HepG2 (cell line): ENCODE results near the gene USP40. TPM values are rescaled to one million over a fixed set of nuclear protein-coding genes. Genes with fewer than 3 reads are reported as not detected.

Experiments
- AKNA ChIP-seq: sonication (generic); formaldehyde crosslinking; IDR thresholded peaks from 2 replicates; pipeline ENCODE4 v1.4.0; 2020; ENCODE audit warnings: missing genetic modification reagents, borderline replicate concordance
- FOSL1 ChIP-seq: sonication (generic); formaldehyde crosslinking; IDR thresholded peaks from 2 replicates; pipeline ENCODE4 v1.9.0; 2021; ENCODE audit warnings: missing genetic modification reagents, borderline replicate concordance
- KAT7 ChIP-seq: IDR thresholded peaks from 2 replicates; pipeline ENCODE4 v1.6.1; 2018; ENCODE audit warnings: borderline replicate concordance, missing compliant biosample characterization
- MTA1 ChIP-seq: sonication (generic); formaldehyde crosslinking; IDR thresholded peaks from 2 replicates; pipeline ENCODE4 v1.4.0; 2020; ENCODE audit warnings: missing genetic modification reagents, mild to moderate bottlenecking, borderline replicate concordance
- POLR2AphosphoS5 ChIP-seq: IDR thresholded peaks from 2 replicates; pipeline ENCODE4 v1.6.1; 2012; ENCODE audit warnings: low read depth, low read length
- REPIN1 ChIP-seq: sonication (generic); formaldehyde crosslinking; IDR thresholded peaks from 2 replicates; pipeline ENCODE4 v1.8.0; 2022; ENCODE audit warnings: missing genetic modification reagents, low read depth, mild to moderate bottlenecking, borderline replicate concordance
- RNF2 ChIP-seq: fragments of 450-650 bp; conservative IDR thresholded peaks from 2 replicates; pipeline ENCODE4 v1.6.1; 2016; ENCODE audit warnings: low read depth
- THAP9 ChIP-seq: sonication (generic); formaldehyde crosslinking; IDR thresholded peaks from 2 replicates; pipeline ENCODE4; 2020; ENCODE audit warnings: missing genetic modification reagents, mild to moderate bottlenecking, borderline replicate concordance
- XBP1 ChIP-seq: sonication (generic); formaldehyde crosslinking; IDR thresholded peaks from 2 replicates; pipeline ENCODE4 v1.5.0; 2020; ENCODE audit warnings: missing genetic modification reagents
- ZFP91 ChIP-seq: sonication (generic); formaldehyde crosslinking; IDR thresholded peaks from 2 replicates; pipeline ENCODE4 v1.9.0; 2022; ENCODE audit warnings: missing genetic modification reagents, mild to moderate bottlenecking, borderline replicate concordance
- ZNF550 ChIP-seq: sonication (generic); formaldehyde crosslinking; IDR thresholded peaks from 2 replicates; pipeline ENCODE4 v1.4.0; 2020; ENCODE audit warnings: mild to moderate bottlenecking, missing genetic modification reagents, borderline replicate concordance
- ZNF629 ChIP-seq: sonication (generic); formaldehyde crosslinking; conservative IDR thresholded peaks from 2 replicates; pipeline ENCODE4 v1.5.0; 2020; ENCODE audit warnings: missing genetic modification reagents
- polyA plus RNA-seq, 8 experiments: library from polyadenylated mRNA; depleted of rRNA in 3 of 8; stranded (reverse) in 7 of 8; unstranded in 1 of 8; fragments of >200 nt; fragmentation: Illumina TruSeq in 4 of 8; extraction: Trizol in 4 of 8; gene quantifications; 2 replicates each; pipeline versions ENCODE4 v1.2.1 to v1.2.3, GENCODE V29; 2011 to 2016; ENCODE audit warnings: low read depth in 4 of 8, missing spikeins in 1 of 8, mixed read lengths in 1 of 8; ENCODE audit not compliant: insufficient read depth in 1 of 8
- total RNA-seq, 5 experiments: library from RNA; depleted of rRNA; stranded (reverse); fragments of >200 nt; fragmentation: Illumina TruSeq; extraction: Trizol; gene quantifications; 2 replicates each; pipeline ENCODE4 v1.2.3, GENCODE V29; 2016; ENCODE audit warnings: low read depth in 1 of 5
- TF ChIP-seq, protein P1 (sequence below): sonication (generic); formaldehyde crosslinking; IDR thresholded peaks from 2 replicates; pipeline ENCODE4 v1.8.0; 2022; ENCODE audit warnings: mild to moderate bottlenecking, missing genetic modification reagents, borderline replicate concordance
- TF ChIP-seq, protein P2 (sequence below): sonication (generic); formaldehyde crosslinking; IDR thresholded peaks from 2 replicates; pipeline ENCODE4 v1.8.1; 2023; ENCODE audit warnings: missing genetic modification reagents, inconsistent platforms, borderline replicate concordance

Gene USP40
- total and polyA plus RNA-seq, 2 of the 13 experiments (the other 11 are each of a cell fraction or from before 2014, with no cell fraction given), result 41.0 to 46.3 TPM

DNA sequence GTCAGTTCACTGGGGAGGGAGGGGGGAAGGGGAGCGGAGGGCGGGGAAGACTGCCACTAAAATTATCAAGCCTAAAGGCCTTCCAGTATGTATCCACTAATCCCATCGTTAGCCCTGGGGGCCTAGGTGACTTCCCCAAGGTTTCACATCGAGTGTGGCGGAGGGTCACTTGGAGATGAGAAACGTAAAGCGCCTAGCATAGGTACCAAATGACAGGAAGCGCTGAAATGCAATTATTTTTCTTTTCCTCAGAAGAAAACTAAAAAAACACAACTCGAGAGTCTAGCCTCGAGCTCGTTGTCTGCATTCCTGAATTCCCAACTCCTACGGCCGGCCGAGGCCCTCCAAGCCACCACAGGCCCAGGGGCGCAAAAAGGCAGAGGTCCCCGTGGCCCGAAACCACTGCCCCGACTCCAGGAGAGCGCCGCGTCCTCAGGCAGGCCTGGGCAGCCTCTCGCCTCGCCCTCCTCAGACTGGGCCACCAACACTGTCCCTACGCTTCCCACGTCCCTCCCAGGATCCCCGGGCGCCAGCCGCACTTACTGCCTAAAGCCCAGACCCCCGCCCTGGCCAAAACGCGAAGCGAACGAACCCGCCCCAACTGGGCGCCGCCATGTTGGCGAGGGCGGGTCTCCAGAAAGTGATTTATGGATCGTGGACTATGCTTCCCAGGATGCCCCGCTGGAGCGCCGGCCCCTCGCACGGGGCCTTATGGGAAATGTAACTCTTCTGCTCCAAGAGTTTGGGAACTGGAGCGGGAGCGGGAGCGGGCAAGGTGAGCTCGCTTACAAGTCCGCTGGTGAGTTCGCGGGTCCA lies at the start of gene USP40 (continued):
- TF ChIP-seq THAP9 (CRISPR knock-in tag), result peak; percentile 92; the same call in 1 of the 2 replicates
- TF ChIP-seq ZNF550, result 0 out of 2 replicates have a peak, but pooled peaks have one; percentile 84
- TF ChIP-seq ZNF629 (CRISPR knock-in tag), result peak; percentile 35; the same call in 1 of the 2 replicates
- TF ChIP-seq XBP1 (CRISPR knock-in tag), result peak; percentile 47; the same call in 1 of the 2 replicates
- TF ChIP-seq, protein P1, sequence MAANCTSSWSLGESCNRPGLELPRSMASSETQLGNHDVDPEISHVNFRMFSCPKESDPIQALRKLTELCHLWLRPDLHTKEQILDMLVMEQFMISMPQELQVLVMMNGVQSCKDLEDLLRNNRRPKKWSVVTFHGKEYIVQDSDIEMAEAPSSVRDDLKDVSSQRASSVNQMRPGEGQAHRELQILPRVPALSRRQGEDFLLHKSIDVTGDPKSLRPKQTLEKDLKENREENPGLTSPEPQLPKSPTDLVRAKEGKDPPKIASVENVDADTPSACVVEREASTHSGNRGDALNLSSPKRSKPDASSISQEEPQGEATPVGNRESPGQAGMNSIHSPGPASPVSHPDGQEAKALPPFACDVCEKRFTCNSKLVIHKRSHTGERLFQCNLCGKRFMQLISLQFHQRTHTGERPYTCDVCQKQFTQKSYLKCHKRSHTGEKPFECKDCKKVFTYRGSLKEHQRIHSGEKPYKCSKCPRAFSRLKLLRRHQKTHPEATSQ (CRISPR knock-in tag), result no peak
- TF ChIP-seq MTA1 (CRISPR knock-in tag), result peak; percentile 61; the same call in 1 of the 2 replicates
- peak; percentile 88; the same call in 1 of the 2 replicates for TF ChIP-seq AKNA
- TF ChIP-seq RNF2, result 0 out of 2 replicates have a peak, but pooled peaks have one; percentile 36
- no peak for TF ChIP-seq REPIN1
- peak; percentile 93; the same call in 1 of the 2 replicates for TF ChIP-seq KAT7 (CRISPR knock-in tag)
- TF ChIP-seq ZFP91 (CRISPR knock-in tag), result peak; percentile 89; the same call in 1 of the 2 replicates
- TF ChIP-seq, protein P2, sequence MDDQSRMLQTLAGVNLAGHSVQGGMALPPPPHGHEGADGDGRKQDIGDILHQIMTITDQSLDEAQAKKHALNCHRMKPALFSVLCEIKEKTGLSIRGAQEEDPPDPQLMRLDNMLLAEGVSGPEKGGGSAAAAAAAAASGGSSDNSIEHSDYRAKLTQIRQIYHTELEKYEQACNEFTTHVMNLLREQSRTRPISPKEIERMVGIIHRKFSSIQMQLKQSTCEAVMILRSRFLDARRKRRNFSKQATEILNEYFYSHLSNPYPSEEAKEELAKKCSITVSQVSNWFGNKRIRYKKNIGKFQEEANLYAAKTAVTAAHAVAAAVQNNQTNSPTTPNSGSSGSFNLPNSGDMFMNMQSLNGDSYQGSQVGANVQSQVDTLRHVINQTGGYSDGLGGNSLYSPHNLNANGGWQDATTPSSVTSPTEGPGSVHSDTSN (CRISPR knock-in tag), result peak; percentile 84; the same call in 1 of the 2 replicates
- 0 out of 2 replicates have a peak, but pooled peaks have one; percentile 45 for TF ChIP-seq FOSL1 (CRISPR knock-in tag)
- TF ChIP-seq POLR2AphosphoS5, result peak; percentile 96
